NCI-H1694 (cell line): ENCODE measurements around the gene KCNS3.

Experiments
- DNase-seq: peaks from one replicate; lab custom pipeline; 2025; lab: John Stamatoyannopoulos, UW

Gene KCNS3

GRCh38 chr2:17878281-17879136 is at the start of gene KCNS3:
Gene KCNS3, plus strand, starts transcription at chr2:17878667. Its CDS starts 52,342 bp downstream, at chr2:17931009.
- DNase-seq = no peak

GRCh38 chr2:17830053-17831034 is 48.1 kb upstream of the KCNS3 start:
- peak; percentile 97 for DNase-seq

- DNase-seq = no peak
These were observed 43.0 kb upstream of the KCNS3 start for GRCh38 chr2:17835516-17835915.

- DNase-seq = no peak
These were observed 38.5 kb upstream of the KCNS3 start for GRCh38 chr2:17839959-17840358.

GRCh38 chr2:17843457-17843856 is 35.0 kb upstream of the KCNS3 start:
- DNase-seq = no peak

GRCh38 chr2:17845806-17846205 is 32.7 kb upstream of the KCNS3 start:
- no peak for DNase-seq

- DNase-seq = no peak
These were observed 31.8 kb upstream of the KCNS3 start for GRCh38 chr2:17846676-17847075.

GRCh38 chr2:17847236-17847635 is 31.2 kb upstream of the KCNS3 start:
- DNase-seq = no peak

GRCh38 chr2:17849275-17849674 is 29.2 kb upstream of the KCNS3 start:
- DNase-seq = no peak

- DNase-seq = no peak
These were observed 28.3 kb upstream of the KCNS3 start for GRCh38 chr2:17850151-17850550.

GRCh38 chr2:17851731-17852585 is 26.5 kb upstream of the KCNS3 start:
- peak; percentile 82 for DNase-seq

GRCh38 chr2:17853799-17854198 is 24.7 kb upstream of the KCNS3 start:
- DNase-seq = no peak

- DNase-seq = no peak
These were observed 21.4 kb upstream of the KCNS3 start for GRCh38 chr2:17857021-17857420.

GRCh38 chr2:17858064-17858463 is 20.4 kb upstream of the KCNS3 start:
- no peak for DNase-seq

GRCh38 chr2:17863539-17863938 is 14.9 kb upstream of the KCNS3 start:
- no peak for DNase-seq

GRCh38 chr2:17864676-17865075 is 13.8 kb upstream of the KCNS3 start:
- no peak for DNase-seq

- no peak for DNase-seq
These were observed 11.3 kb upstream of the KCNS3 start for GRCh38 chr2:17867133-17867532.

- DNase-seq = no peak
These were observed 9.3 kb upstream of the KCNS3 start for GRCh38 chr2:17869128-17869527.

GRCh38 chr2:17871639-17872038 is 6.8 kb upstream of the KCNS3 start:
- DNase-seq = no peak

GRCh38 chr2:17873021-17873420 is 5.4 kb upstream of the KCNS3 start:
- no peak for DNase-seq

GRCh38 chr2:17876590-17876989 is 1.9 kb upstream of the KCNS3 start:
- DNase-seq = no peak

GRCh38 chr2:17877811-17878280 is 621 bp upstream of the KCNS3 start:
- DNase-seq = no peak
